GM21360 (cell line): ENCODE measurements around the gene ARL5C.
"Not testable (repeated sequence)": the region's sequence is repeated elsewhere in the genome, so short reads cannot be mapped to it uniquely, and the experiment has no call there.

Experiments
- ATAC-seq: cut with Tn5 transposase; IDR thresholded peaks from one replicate; pipeline ENCODE4 v1.9.1; 2021; ENCODE audit warnings: mild to moderate bottlenecking, moderate library complexity; ENCODE audit not compliant: unreplicated experiment

Gene ARL5C

GRCh38 chr17:39143552-39144093, 22.3 kb downstream of the ARL5C start:
- ATAC-seq: no peak

GRCh38 chr17:39141915-39142664, 23.9 kb downstream of the ARL5C start:
- ATAC-seq: no peak

GRCh38 chr17:39141294-39141693, 24.7 kb downstream of the ARL5C start:
- no peak for ATAC-seq

- no peak for ATAC-seq
Observed at GRCh38 chr17:39139561-39139960, 26.4 kb downstream of the ARL5C start.

GRCh38 chr17:39139161-39139511, 26.8 kb downstream of the ARL5C start:
- ATAC-seq: no peak

- no peak for ATAC-seq
Observed at GRCh38 chr17:39138431-39139160, 27.4 kb downstream of the ARL5C start.

- no peak for ATAC-seq
Observed at GRCh38 chr17:39134878-39135277, 31.1 kb downstream of the ARL5C start.

GRCh38 chr17:39132192-39132610, 33.8 kb downstream of the ARL5C start:
- ATAC-seq: no peak

GRCh38 chr17:39131616-39132015, 34.3 kb downstream of the ARL5C start:
- ATAC-seq: no peak

- no peak for ATAC-seq
Observed at GRCh38 chr17:39130205-39130604, 35.8 kb downstream of the ARL5C start.

GRCh38 chr17:39129544-39129943, 36.4 kb downstream of the ARL5C start:
- ATAC-seq: not testable (repeated sequence)

GRCh38 chr17:39126436-39126835, 39.5 kb downstream of the ARL5C start:
- ATAC-seq: no peak

GRCh38 chr17:39125143-39125875, 40.7 kb downstream of the ARL5C start:
- no peak for ATAC-seq

GRCh38 chr17:39123627-39124026, 42.3 kb downstream of the ARL5C start:
- no peak for ATAC-seq

- no peak for ATAC-seq
Observed at GRCh38 chr17:39122991-39123390, 43.0 kb downstream of the ARL5C start.

GRCh38 chr17:39121919-39122318, 44.0 kb downstream of the ARL5C start:
- not testable (repeated sequence) for ATAC-seq

GRCh38 chr17:39118674-39119419, 47.1 kb downstream of the ARL5C start:
- ATAC-seq: no peak

GRCh38 chr17:39116224-39116623, 49.7 kb downstream of the ARL5C start:
- ATAC-seq: no peak

- ATAC-seq: no peak
Observed at GRCh38 chr17:39115135-39115534, 50.8 kb downstream of the ARL5C start.

- no peak for ATAC-seq
Observed at GRCh38 chr17:39114723-39115122, 51.2 kb downstream of the ARL5C start.

- no peak for ATAC-seq
Observed at GRCh38 chr17:39113871-39114270, 52.1 kb downstream of the ARL5C start.
